SU-DHL-6 (cell line): ENCODE data around the gene AGFG2.

Experiments
- H2AFZ ChIP-seq: fragments of 200-600 bp; sonication (generic); 2 replicates; pipeline ENCODE4 v1.6.1; 2014; ENCODE audit warnings: low read depth, mild to moderate bottlenecking, moderate library complexity, mixed read lengths, antibody characterized with exemption, low read length; ENCODE audit not compliant: severe bottlenecking
- H3F3A ChIP-seq: fragments of 200-600 bp; shearing (Covaris generic); 2 replicates; pipeline ENCODE4 v1.6.0; 2016; ENCODE audit warnings: antibody characterized with exemption, mild to moderate bottlenecking; ENCODE audit not compliant: insufficient read depth
- H3K27ac ChIP-seq: fragments of 200-600 bp; sonication (generic); 2 replicates; pipeline ENCODE4 v1.5.1; 2016; ENCODE audit warnings: low read depth, mild to moderate bottlenecking, low read length, moderate library complexity, mixed read lengths
- H3K27me3 ChIP-seq: fragments of 200-600 bp; sonication (generic), shearing (Covaris generic); 2 replicates; pipeline ENCODE4 v1.6.0; 2014; ENCODE audit warnings: mild to moderate bottlenecking, low read length
- H3K36me3 ChIP-seq: fragments of 200-600 bp; sonication (generic); 2 replicates; pipeline ENCODE4 v1.6.1; 2014; ENCODE audit warnings: mild to moderate bottlenecking, low read length, mixed read lengths
- H3K4me2 ChIP-seq: fragments of 300-600, 200-600 bp; shearing (Covaris generic), sonication (generic); 2 replicates; pipeline ENCODE4 v1.6.0; 2014; ENCODE audit warnings: low read length, low read depth, mild to moderate bottlenecking; ENCODE audit not compliant: poor library complexity, severe bottlenecking
- H3K4me3 ChIP-seq: fragments of 200-600 bp; sonication (generic); 2 replicates; pipeline ENCODE4 v1.5.1; 2014; ENCODE audit warnings: antibody characterized with exemption, low read length, mild to moderate bottlenecking, mixed read lengths; ENCODE audit not compliant: insufficient read depth, poor library complexity, severe bottlenecking
- H3K79me2 ChIP-seq: fragments of 200-600 bp; sonication (generic); 2 replicates; pipeline ENCODE4 v1.6.1; 2014; ENCODE audit warnings: mild to moderate bottlenecking, low read length, moderate library complexity; ENCODE audit not compliant: insufficient read depth
- H3K9ac ChIP-seq: fragments of 200-600 bp; sonication (generic); 2 replicates; pipeline ENCODE4 v1.7.0; 2014; ENCODE audit warnings: mild to moderate bottlenecking, low read length
- H3K9me2 ChIP-seq: fragments of 200-600 bp; sonication (generic); replicated peaks from 2 replicates; pipeline ENCODE4 v1.6.1; 2014; ENCODE audit warnings: low read length; ENCODE audit not compliant: insufficient read depth
- H3K9me3 ChIP-seq: fragments of 200-600 bp; sonication (generic); 2 replicates; pipeline ENCODE4 v1.6.1; 2014; ENCODE audit warnings: low read length, mixed read lengths; ENCODE audit not compliant: insufficient read depth
- H4K20me1 ChIP-seq: fragments of 200-600 bp; sonication (generic); 2 replicates; pipeline ENCODE4 v1.6.1; 2014; ENCODE audit warnings: low read depth, mild to moderate bottlenecking, antibody characterized with exemption, low read length, moderate library complexity, mixed read lengths
- CTCF ChIP-seq: fragments of 200-600 bp; sonication (generic); IDR thresholded peaks from one replicate; pipeline ENCODE4 v1.5.1; 2017; ENCODE audit warnings: antibody characterized with exemption, mild to moderate bottlenecking, low read length, moderate library complexity; ENCODE audit not compliant: insufficient read depth, poor library complexity, severe bottlenecking
- EZH2phosphoT487 ChIP-seq: fragments of 200-600 bp; sonication (generic), shearing (Covaris generic); conservative IDR thresholded peaks from 2 replicates; pipeline ENCODE4 v1.6.1; 2018; ENCODE audit warnings: mild to moderate bottlenecking, antibody characterized with exemption, low read length, moderate library complexity, mixed read lengths

Gene AGFG2

GRCh38 chr7:100613412-100614175, 74.6 kb downstream of the AGFG2 start:
- Histone ChIP-seq H3F3A (peaks cover 6% of the 10 kb centered on the region; the same call in 1 of the 2 replicates), H3K27me3 (no peaks in the 10 kb centered on the region), H3K4me2 (peak overlapping the region; percentile 78), H2AFZ (no peak overlapping the region), H3K9me2 (no peaks in the 10 kb centered on the region), H4K20me1 (no peaks in the 10 kb centered on the region), H3K36me3 (no peaks in the 10 kb centered on the region), H3K27ac (no peak overlapping the region), H3K9ac (no peak overlapping the region), H3K9me3 (no peaks in the 10 kb centered on the region), H3K4me3 (no peak overlapping the region), H3K79me2 (no peaks in the 10 kb centered on the region)
- no peak for TF ChIP-seq CTCF
- no peak for TF ChIP-seq EZH2phosphoT487

GRCh38 chr7:100614308-100614861, 75.4 kb downstream of the AGFG2 start:
- no peak for TF ChIP-seq CTCF
- no peak for TF ChIP-seq EZH2phosphoT487
- Histone ChIP-seq H3K9me3 (no peaks in the 10 kb centered on the region), H3K9ac (no peak overlapping the region), H3K4me2 (no peak overlapping the region), H3K4me3 (no peak overlapping the region), H3F3A (peaks cover 6% of the 10 kb centered on the region; the same call in 1 of the 2 replicates), H3K9me2 (no peaks in the 10 kb centered on the region), H3K36me3 (no peaks in the 10 kb centered on the region), H2AFZ (no peak overlapping the region), H3K79me2 (no peaks in the 10 kb centered on the region), H3K27me3 (no peaks in the 10 kb centered on the region), H3K27ac (no peak overlapping the region), H4K20me1 (no peaks in the 10 kb centered on the region)
